Thyroid gland (tissue), 4 donors: ENCODE measurements around the gene PARD3.

Experiments used
- CTCF ChIP-seq, 6 experiments: fragments of 200-600 bp in 3 of 6; fragments of 450-650 bp in 3 of 6; sonication (generic) in 3 of 6; IDR thresholded peaks; one replicate each; pipeline ENCODE4 v1.5.1; 2016 to 2019; ENCODE audit warnings: antibody characterized with exemption in 6 of 6, mild to moderate bottlenecking in 2 of 6, inconsistent platforms in 1 of 6, moderate library complexity in 1 of 6
- POLR2A ChIP-seq, 2 donors: fragments of 450-650 bp; IDR thresholded peaks; one replicate each; pipeline ENCODE4 v1.6.1; 2017; ENCODE audit warnings: antibody characterized with exemption in 2 of 2, mild to moderate bottlenecking in 2 of 2, moderate library complexity in 1 of 2

- peak in 1 of 6 experiments; percentile 11 for TF ChIP-seq CTCF (IDR thresholded peaks at IDR 0.05)
- no peak for TF ChIP-seq POLR2A (IDR thresholded peaks at IDR 0.05)
Observed at GRCh38 chr10:34119456-34119855, 695.6 kb downstream of the PARD3 start.
